GM12865 (cell line): ENCODE results near the gene CD84.

Source experiments
- DNase-seq: peaks from one replicate; pipeline ENCODE4 v3.0.0; 2010; ENCODE audit warnings: low read depth
- H3K4me3 ChIP-seq: 2 replicates; pipeline ENCODE4 v1.5.1; 2011; ENCODE audit warnings: mild to moderate bottlenecking, low read depth, low read length, control low read depth
- CTCF ChIP-seq: IDR thresholded peaks from 2 replicates; pipeline ENCODE4 v1.5.1; 2011; ENCODE audit warnings: low read length, control low read depth, low read depth, inconsistent platforms; ENCODE audit not compliant: insufficient read depth; ENCODE audit errors: missing control alignments

Gene CD84

GRCh38 chr1:160618763-160619274 is 39.5 kb upstream of the CD84 start:
- peak; percentile 78 for DNase-seq
- TF ChIP-seq CTCF: peak; percentile 84
- no peak overlapping the region for H3K4me3 ChIP-seq

- TF ChIP-seq CTCF: no peak
- peak; percentile 9 for DNase-seq
- no peak overlapping the region for H3K4me3 ChIP-seq
These were observed 39.0 kb upstream of the CD84 start for GRCh38 chr1:160618327-160618726.

GRCh38 chr1:160615660-160616059 is 36.4 kb upstream of the CD84 start:
- no peak overlapping the region for H3K4me3 ChIP-seq
- DNase-seq: no peak
- TF ChIP-seq CTCF: no peak

GRCh38 chr1:160614410-160614809 is 35.1 kb upstream of the CD84 start:
- no peak for TF ChIP-seq CTCF
- H3K4me3 ChIP-seq: no peak overlapping the region
- DNase-seq: no peak

- no peak overlapping the region for H3K4me3 ChIP-seq
- DNase-seq: peak; percentile 19
- no peak for TF ChIP-seq CTCF
These were observed 33.4 kb upstream of the CD84 start for GRCh38 chr1:160612613-160613218.

GRCh38 chr1:160610569-160611242 is 31.4 kb upstream of the CD84 start:
- DNase-seq: no peak
- TF ChIP-seq CTCF: no peak
- no peak overlapping the region for H3K4me3 ChIP-seq

GRCh38 chr1:160608941-160609340 is 29.6 kb upstream of the CD84 start:
- no peak for DNase-seq
- H3K4me3 ChIP-seq: no peak overlapping the region
- no peak for TF ChIP-seq CTCF
